Mononuclear cell (primary cell): ENCODE results near the gene KLHL8. TPM values are rescaled to one million over a fixed set of nuclear protein-coding genes. Genes with fewer than 3 reads are reported as not detected.
"Not testable (repeated sequence)": the region's sequence is repeated elsewhere in the genome, so short reads cannot be mapped to it uniquely, and the experiment has no call there.

Experiments
- H3K27me3 ChIP-seq: 2 replicates; pipeline ENCODE4 v1.6.0; 2011; ENCODE audit warnings: low read length, control low read depth; ENCODE audit not compliant: insufficient read depth
- H3K4me1 ChIP-seq: 2 replicates; pipeline ENCODE4 v1.5.1; 2011; ENCODE audit warnings: mild to moderate bottlenecking, low read length, control low read depth; ENCODE audit not compliant: insufficient read depth
- H3K4me3 ChIP-seq: 2 replicates; pipeline ENCODE4 v1.5.1; 2011; ENCODE audit warnings: mild to moderate bottlenecking, low read length, moderate library complexity
- H3K9me3 ChIP-seq: 2 replicates; pipeline ENCODE4 v1.5.1; 2011; ENCODE audit warnings: low read depth, mild to moderate bottlenecking, control low read depth, low read length
- total RNA-seq: library from RNA; depleted of rRNA; stranded (reverse); fragments of >200 nt; gene quantifications from one replicate; pipeline ENCODE4 v1.2.3, GENCODE V29; 2012

The KLHL8 gene
- total RNA-seq, 1 donor: 14.1 TPM

- H3K4me1 ChIP-seq: no peaks in the 10 kb centered on the region
- peaks cover 21% of the 10 kb centered on the region for H3K9me3 ChIP-seq
- H3K27me3 ChIP-seq: no peaks in the 10 kb centered on the region
- no peak overlapping the region for H3K4me3 ChIP-seq
Observed at GRCh38 chr4:87239821-87240220, 19.4 kb upstream of the KLHL8 start.

GRCh38 chr4:87239194-87239593 lies 18.8 kb upstream of the KLHL8 start:
- Histone ChIP-seq H3K27me3 (no peaks in the 10 kb centered on the region), H3K4me1 (no peaks in the 10 kb centered on the region), H3K9me3 (peaks cover 21% of the 10 kb centered on the region), H3K4me3 (no peak overlapping the region)

- H3K27me3 ChIP-seq: no peaks in the 10 kb centered on the region
- H3K4me3 ChIP-seq: no peak overlapping the region
- H3K9me3 ChIP-seq: peaks cover under 1% of the 10 kb centered on the region
- no peaks in the 10 kb centered on the region for H3K4me1 ChIP-seq
Observed at GRCh38 chr4:87236861-87237260, 16.4 kb upstream of the KLHL8 start.

DNA sequence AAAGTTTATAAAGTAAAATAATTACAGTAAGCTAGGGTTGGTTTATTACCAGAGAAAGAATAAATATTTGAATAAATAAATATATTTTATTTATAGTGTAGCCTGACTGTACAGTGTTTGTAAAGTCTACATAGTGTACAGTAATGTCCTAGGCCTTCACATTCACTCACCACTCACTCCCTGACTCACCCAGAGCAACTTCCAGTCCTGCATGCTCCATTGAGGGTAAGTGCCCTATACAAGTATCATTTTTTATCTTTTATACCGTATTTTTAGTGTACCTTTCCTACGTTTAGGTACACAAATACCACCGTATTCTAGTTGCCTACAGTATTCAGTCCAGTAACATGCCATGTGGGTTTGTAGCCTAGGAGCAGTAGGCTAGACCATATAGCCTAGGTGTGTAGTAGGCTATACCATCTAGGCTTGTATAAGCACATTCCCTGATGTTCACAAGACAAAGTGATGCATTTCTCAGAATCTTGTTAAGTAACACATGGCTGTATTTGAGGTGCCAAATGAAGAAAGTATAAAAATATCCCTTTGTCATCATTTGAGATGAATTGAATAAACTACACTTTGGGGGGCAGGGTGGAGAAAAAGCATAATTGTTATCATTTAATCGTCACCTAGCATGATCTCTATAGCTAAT lies 14.7 kb upstream of the KLHL8 start:
- no peak overlapping the region for H3K4me3 ChIP-seq
- no peaks in the 10 kb centered on the region for H3K9me3 ChIP-seq
- H3K4me1 ChIP-seq: no peaks in the 10 kb centered on the region
- no peaks in the 10 kb centered on the region for H3K27me3 ChIP-seq

DNA sequence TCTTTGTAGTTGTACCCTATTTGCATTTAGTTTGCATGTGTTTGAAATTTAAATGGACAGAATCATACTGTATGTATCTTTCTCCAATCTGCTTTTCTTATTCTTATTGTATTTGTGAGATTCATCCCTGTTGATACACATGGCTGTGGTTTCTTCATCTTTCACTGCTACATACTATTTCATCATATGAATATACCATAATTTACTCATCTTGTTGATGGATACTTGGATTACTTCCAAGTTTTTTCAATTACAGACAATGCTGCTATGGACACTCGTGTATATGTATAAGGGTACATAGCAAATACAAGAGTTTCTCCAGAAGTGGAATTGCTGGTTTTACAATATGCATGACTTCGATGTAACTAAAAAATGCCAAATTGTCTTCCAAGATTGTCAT lies 11.8 kb upstream of the KLHL8 start:
- H3K27me3 ChIP-seq: no peaks in the 10 kb centered on the region
- H3K4me3 ChIP-seq: no peak overlapping the region
- no peaks in the 10 kb centered on the region for H3K9me3 ChIP-seq
- no peaks in the 10 kb centered on the region for H3K4me1 ChIP-seq

DNA sequence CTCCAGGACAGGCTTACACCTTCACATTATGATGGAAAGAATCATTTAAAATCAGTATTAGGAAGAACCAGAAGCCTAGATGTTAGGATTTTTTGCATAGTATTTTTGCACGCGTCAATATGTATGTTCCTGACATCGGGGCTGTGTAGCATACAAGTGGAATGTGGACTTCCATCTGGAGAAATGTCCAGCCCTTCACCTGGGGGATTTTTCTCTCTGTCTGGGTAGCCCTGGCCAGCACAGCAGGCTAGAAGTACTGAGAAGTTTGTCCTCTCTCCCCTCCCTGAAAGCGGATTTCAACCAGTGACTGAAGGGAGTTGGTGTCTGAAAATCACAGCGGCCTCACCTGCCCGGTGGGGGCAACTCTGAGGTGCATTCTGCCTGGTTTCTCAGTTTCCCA lies 10.4 kb upstream of the KLHL8 start:
- Histone ChIP-seq H3K27me3 (no peaks in the 10 kb centered on the region), H3K9me3 (no peaks in the 10 kb centered on the region), H3K4me1 (no peaks in the 10 kb centered on the region), H3K4me3 (no peak overlapping the region)

- no peak overlapping the region for H3K4me3 ChIP-seq
- H3K27me3 ChIP-seq: no peaks in the 10 kb centered on the region
- H3K9me3 ChIP-seq: no peaks in the 10 kb centered on the region
Observed at GRCh38 chr4:87229979-87230378, 9.6 kb upstream of the KLHL8 start.

GRCh38 chr4:87228262-87228860 lies 7.9 kb upstream of the KLHL8 start:
- Histone ChIP-seq H3K27me3 (no peaks in the 10 kb centered on the region), H3K4me3 (no peak overlapping the region), H3K9me3 (no peaks in the 10 kb centered on the region), H3K4me1 (no peaks in the 10 kb centered on the region)

More at GRCh38 chr4:87229979-87230378, 9.6 kb upstream of the KLHL8 start:
- no peaks in the 10 kb centered on the region for H3K4me1 ChIP-seq

DNA sequence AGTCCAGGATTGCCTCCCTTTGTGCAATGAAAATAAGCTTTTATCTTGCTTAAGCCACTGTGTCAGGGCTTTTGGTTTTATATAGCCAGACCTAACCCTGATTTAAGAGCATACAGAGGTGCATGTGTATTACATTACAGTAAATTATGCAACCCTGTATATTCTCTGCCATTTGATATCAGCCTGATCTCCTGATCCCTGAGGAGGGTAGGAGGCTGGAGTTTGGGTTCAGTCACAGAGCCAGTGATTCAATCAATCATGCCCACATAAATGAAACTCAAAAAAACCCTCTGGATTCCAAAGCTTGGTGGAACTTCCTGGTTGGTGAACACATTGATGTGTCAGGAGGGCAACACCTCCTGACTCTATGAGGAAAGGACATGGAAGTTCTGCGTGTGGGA lies 7.3 kb upstream of the KLHL8 start:
- Histone ChIP-seq H3K9me3 (no peaks in the 10 kb centered on the region), H3K27me3 (no peaks in the 10 kb centered on the region), H3K4me3 (no peak overlapping the region), H3K4me1 (no peaks in the 10 kb centered on the region)

- Histone ChIP-seq H3K4me1 (no peaks in the 10 kb centered on the region), H3K9me3 (no peaks in the 10 kb centered on the region), H3K4me3 (no peak overlapping the region), H3K27me3 (no peaks in the 10 kb centered on the region)
Observed at GRCh38 chr4:87225936-87226335, 5.5 kb upstream of the KLHL8 start.

DNA sequence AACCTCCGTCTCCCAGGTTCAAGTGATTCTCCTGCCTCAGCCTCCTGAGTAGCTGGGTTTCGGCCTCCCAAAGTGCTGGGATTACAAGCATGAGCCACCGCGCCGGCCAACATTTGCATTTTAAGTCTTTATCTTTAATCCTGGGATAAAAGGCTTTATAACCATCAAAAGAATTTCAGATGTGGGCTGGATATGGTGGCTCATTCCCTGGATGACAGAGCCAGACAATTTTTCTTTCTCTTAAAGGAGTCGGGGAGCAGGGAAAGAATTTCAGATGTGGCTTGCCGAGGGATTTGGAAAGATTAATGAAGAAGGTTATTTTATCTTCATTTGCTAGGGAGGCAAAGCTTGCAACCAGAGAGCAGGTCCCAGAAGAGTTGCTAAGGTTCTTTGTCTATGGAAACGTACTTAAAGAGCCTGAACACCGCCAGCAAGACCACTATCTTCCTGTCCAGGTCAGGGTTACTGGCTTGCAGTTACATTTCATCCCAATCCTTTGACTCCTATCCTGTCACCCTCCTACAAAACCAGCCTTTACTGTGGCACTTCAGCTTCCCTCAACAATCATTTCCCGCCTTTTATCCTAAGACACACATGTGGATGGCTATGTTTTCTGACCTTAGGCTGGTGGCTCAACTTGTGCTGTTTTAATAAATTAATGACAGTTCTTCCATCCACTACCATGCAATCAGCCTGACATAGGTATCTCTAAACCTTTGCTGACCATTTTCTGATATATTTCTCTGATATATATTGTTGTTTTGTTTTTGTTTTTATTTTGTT lies 3.9 kb upstream of the KLHL8 start:
- H3K4me1 ChIP-seq: peaks cover 2% of the 10 kb centered on the region
- H3K4me3 ChIP-seq: no peak overlapping the region
- no peaks in the 10 kb centered on the region for H3K27me3 ChIP-seq
- no peaks in the 10 kb centered on the region for H3K9me3 ChIP-seq

DNA sequence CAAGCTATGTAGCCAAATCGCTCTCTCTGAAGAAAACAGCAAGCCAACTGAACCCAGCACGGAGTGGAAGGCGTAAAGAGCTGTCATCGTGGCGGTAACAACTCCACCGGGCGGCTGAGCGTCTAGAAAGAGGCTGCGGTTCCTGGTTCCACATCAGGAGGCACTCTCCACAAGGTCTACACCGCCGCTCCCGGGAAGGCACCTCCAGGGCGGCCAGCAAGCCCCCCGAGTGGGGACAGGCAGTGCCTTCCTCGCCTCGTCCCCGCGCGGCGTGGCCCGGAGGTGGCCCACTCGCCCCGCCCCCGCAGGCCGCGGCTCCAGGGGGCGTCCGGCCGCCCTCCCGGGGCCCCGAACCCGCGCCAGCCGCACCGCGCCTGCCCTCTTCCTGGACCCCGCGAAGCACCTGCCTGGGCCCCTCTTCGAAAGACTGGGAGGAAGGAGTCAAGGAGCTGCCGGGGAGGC lies 755 bp downstream of the KLHL8 start:
- Histone ChIP-seq H3K9me3 (no peaks in the 10 kb centered on the region), H3K4me3 (peak overlapping the region; percentile 96), H3K27me3 (no peaks in the 10 kb centered on the region)

DNA sequence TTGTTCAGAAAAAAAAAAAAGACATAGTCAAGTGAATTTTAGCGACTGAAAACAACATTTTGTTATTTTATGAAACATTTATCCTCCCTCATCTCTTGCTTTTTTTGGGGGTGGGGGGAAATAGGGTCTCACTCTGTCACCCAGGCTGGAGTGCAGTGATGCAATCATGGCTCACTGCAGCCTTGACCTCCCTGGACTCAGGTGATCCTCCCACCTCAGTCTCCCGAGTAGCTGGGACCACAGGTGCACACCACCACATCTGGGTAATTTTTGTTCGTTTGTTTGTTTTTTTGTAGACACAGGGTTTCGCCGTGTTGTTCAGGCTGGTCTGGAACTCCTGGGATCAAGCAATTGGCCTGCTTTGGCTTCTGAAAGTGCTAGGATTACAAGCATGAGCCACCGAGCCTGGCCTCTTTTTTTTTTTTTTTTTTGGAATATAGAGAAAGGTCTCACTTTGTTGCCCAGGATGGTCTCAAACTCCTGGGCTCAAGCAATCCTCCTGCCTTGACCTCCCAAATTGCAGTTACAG lies 3.1 kb downstream of the KLHL8 start:
- H3K4me3 ChIP-seq, H3K9me3 ChIP-seq, H3K27me3 ChIP-seq: not testable (repeated sequence)
- H3K4me1 ChIP-seq: peaks cover 23% of the 10 kb centered on the region

More for the DNA sequence above, 755 bp downstream of the KLHL8 start:
- peaks cover 15% of the 10 kb centered on the region for H3K4me1 ChIP-seq

DNA sequence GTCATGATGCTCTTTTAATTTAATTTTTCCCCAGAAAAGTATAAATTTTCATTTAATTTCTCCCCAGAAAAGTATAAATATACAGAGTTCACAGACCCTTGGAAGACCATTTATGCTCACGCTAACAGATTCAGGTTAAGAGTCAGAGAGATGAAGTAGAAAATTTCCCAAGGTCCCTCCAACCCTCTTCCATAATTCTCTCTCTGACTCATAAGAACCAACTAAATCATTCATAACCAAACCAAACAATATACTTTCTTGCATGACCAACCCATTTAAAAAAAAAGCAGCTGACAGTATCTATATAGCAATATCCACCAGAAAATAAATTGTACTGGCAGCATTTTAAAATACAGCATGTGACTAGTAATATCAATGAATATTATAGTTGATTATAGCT lies 3.9 kb downstream of the KLHL8 start:
- Histone ChIP-seq H3K4me3 (no peak overlapping the region), H3K27me3 (no peaks in the 10 kb centered on the region), H3K4me1 (peaks cover 23% of the 10 kb centered on the region), H3K9me3 (no peaks in the 10 kb centered on the region)

DNA sequence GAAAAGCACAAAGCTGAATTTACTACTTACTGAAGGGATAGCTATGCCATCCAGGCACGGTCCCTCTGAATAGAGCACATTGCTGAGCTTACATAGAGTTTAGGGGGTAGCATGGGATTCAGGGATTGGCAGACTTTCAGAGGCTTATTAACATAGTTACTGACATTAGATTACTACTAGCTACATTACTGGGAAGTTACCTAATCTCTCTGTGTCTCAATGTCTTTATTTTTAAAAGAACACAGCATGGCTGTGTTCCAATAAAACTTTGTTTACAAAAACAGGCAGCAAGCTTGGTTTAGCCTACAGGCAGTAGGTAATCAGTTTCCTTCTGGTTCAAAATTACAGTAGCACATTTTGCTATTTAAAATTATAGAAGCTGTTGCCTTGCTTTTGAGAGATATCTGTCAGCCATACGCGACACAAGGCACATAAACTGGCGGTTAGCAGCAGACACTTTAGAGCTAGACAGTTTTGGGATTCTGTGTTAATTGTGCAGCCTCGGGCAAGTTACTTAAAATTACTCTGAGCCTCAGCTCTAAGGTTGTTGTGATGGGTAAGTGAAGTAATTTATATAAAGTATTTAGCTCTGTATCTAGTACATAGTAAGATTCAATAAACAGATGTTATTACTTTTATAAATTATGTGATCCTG lies 6.9 kb downstream of the KLHL8 start:
- Histone ChIP-seq H3K4me3 (no peak overlapping the region), H3K27me3 (no peaks in the 10 kb centered on the region), H3K4me1 (peaks cover 25% of the 10 kb centered on the region), H3K9me3 (no peaks in the 10 kb centered on the region)
